Endothelial cell of umbilical vein (primary cell): ENCODE results near the gene TRANK1. TPM values are rescaled to one million over a fixed set of nuclear protein-coding genes. Genes with fewer than 3 reads are reported as not detected.
"Not testable (repeated sequence)": the region's sequence is repeated elsewhere in the genome, so short reads cannot be mapped to it uniquely, and the experiment has no call there.

Experiments used
- BruUV-seq: library from RNA; stranded (reverse); fragments of 400-500 nt; replicated peaks from 2 replicates; lab custom pipeline; 2021; lab: Mats Ljungman, UMichigan
- CTCF ChIA-PET: fragments of 300-600, 350-600 bp; sonication (Branson Sonifier 250); formaldehyde crosslinking; loops from one replicate; lab custom pipeline; 2021; ENCODE audit warnings: antibody characterized with exemption, inconsistent platforms; lab: Charles Lee
- POLR2A ChIA-PET: fragments of 300-600, 350-600 bp; sonication (Branson Sonifier 250); formaldehyde crosslinking; loops from one replicate; lab custom pipeline; 2021; ENCODE audit warnings: antibody characterized with exemption, inconsistent platforms; lab: Charles Lee
- DNase-seq: peaks from one replicate; pipeline ENCODE4 v3.0.0-alpha.2; 2011; ENCODE audit warnings: low read depth, low spot score
- FAIRE-seq: peaks from 2 replicates; lab custom pipeline; 2011; peaks lifted over from hg19 to GRCh38; lab: Jason Lieb, UNC
- H2AFZ ChIP-seq: 2 replicates; pipeline ENCODE4 v1.6.0; 2012; ENCODE audit warnings: low read depth, low read length, control low read depth, inconsistent platforms
- H3K27ac ChIP-seq: 2 replicates; pipeline ENCODE4 v1.5.1; 2011; ENCODE audit warnings: low read depth, mild to moderate bottlenecking, control low read depth, low read length, moderate library complexity; ENCODE audit not compliant: insufficient read depth
- H3K27me3 ChIP-seq, 2 experiments: 2 replicates each; pipeline versions ENCODE4 v1.6.0 to v1.6.1; 2011; ENCODE audit warnings: low read length in 2 of 2, mixed read lengths in 1 of 2; ENCODE audit not compliant: control insufficient read depth in 2 of 2, insufficient read depth in 2 of 2
- H3K36me3 ChIP-seq, 2 experiments: 2 replicates in 1 of 2; 3 replicates in 1 of 2; pipeline ENCODE4 v1.5.1; 2011; ENCODE audit warnings: low read length in 2 of 2, mild to moderate bottlenecking in 1 of 2, moderate library complexity in 1 of 2; ENCODE audit not compliant: control insufficient read depth in 2 of 2, insufficient read depth in 2 of 2; ENCODE audit errors: extremely low read depth in 1 of 2
- H3K4me1 ChIP-seq: 3 replicates; pipeline ENCODE4 v1.5.1; 2011; ENCODE audit warnings: mild to moderate bottlenecking, low read length; ENCODE audit not compliant: control insufficient read depth, insufficient read depth; ENCODE audit errors: extremely low read depth
- H3K4me2 ChIP-seq: 2 replicates; pipeline ENCODE4 v1.6.1; 2011; ENCODE audit warnings: low read length, control low read depth, mixed read lengths; ENCODE audit not compliant: insufficient read depth
- H3K4me3 ChIP-seq, 3 experiments: fragments of 200-600 bp in 1 of 3; sonication (generic), shearing (Covaris generic) in 1 of 3; replicated peaks in 1 of 3; 2 replicates each; pipeline ENCODE4 v1.5.1; 2011 to 2016; ENCODE audit warnings: control low read depth in 3 of 3, low read length in 3 of 3, mild to moderate bottlenecking in 2 of 3, inconsistent platforms in 1 of 3, low read depth in 1 of 3, moderate library complexity in 1 of 3; ENCODE audit not compliant: insufficient read depth in 1 of 3
- H3K79me2 ChIP-seq: 2 replicates; pipeline ENCODE4 v1.6.0; 2012; ENCODE audit warnings: low read length, inconsistent platforms; ENCODE audit not compliant: control insufficient read depth, insufficient read depth
- H3K9ac ChIP-seq: replicated peaks from 2 replicates; pipeline ENCODE3; 2011; ENCODE audit warnings: low read length, control low read depth; ENCODE audit not compliant: insufficient read depth; ENCODE audit errors: extremely low read depth
- H3K9me1 ChIP-seq: replicated peaks from 3 replicates; pipeline ENCODE4 v1.6.0; 2011; ENCODE audit warnings: mild to moderate bottlenecking, low read length; ENCODE audit not compliant: control insufficient read depth, insufficient read depth; ENCODE audit errors: extremely low read depth
- H3K9me3 ChIP-seq: replicated peaks from 2 replicates; pipeline ENCODE4 v1.5.1; 2012; ENCODE audit warnings: low read length, inconsistent platforms; ENCODE audit not compliant: control insufficient read depth, insufficient read depth
- H4K20me1 ChIP-seq: replicated peaks from 2 replicates; pipeline ENCODE3; 2011; ENCODE audit warnings: mild to moderate bottlenecking, low read length; ENCODE audit not compliant: control insufficient read depth, insufficient read depth; ENCODE audit errors: extremely low read depth
- GATA2 ChIP-seq: IDR thresholded peaks from 2 replicates; pipeline ENCODE4 v1.7.0; 2011; ENCODE audit warnings: low read depth, mild to moderate bottlenecking, moderate library complexity, mixed read lengths, low read length; ENCODE audit not compliant: insufficient read length, insufficient read depth
- MYC ChIP-seq: IDR thresholded peaks from one replicate; pipeline ENCODE4 v1.6.1; 2011; ENCODE audit warnings: mild to moderate bottlenecking, low read depth, low read length
- POLR2A ChIP-seq: IDR thresholded peaks from 2 replicates; pipeline ENCODE4 v1.6.1; 2012; ENCODE audit warnings: low read depth, mild to moderate bottlenecking, control low read depth, low read length
- dilution Hi-C: fragments of 300-500 bp; cut with MboI; formaldehyde crosslinking; loops from one replicate; pipeline ENCODE4 v1.15.0; 2019; ENCODE audit warnings: low sequenced_read_pairs; ENCODE audit not compliant: extremely low pct_ligation_motif_present
- intact Hi-C: fragments of 100-400 bp; cut with micrococcal nuclease; formaldehyde crosslinking; loops from one replicate; pipeline ENCODE4 v1.10.0; 2022
- polyA plus RNA-seq, 4 experiments: library from polyadenylated mRNA; depleted of rRNA in 3 of 4; stranded (reverse) in 3 of 4; unstranded in 1 of 4; fragments of >200 nt; gene quantifications; 2 replicates each; pipeline versions ENCODE4 v1.2.1 to v1.2.3, GENCODE V29; 2011 to 2012; ENCODE audit warnings: missing spikeins in 1 of 4
- total RNA-seq: library from RNA; stranded (reverse); gene quantifications from 2 replicates; pipeline ENCODE4 v1.2.3, GENCODE V29; 2021

The TRANK1 gene
- total and polyA plus RNA-seq, 2 donors (not counting 3 experiments of a cell fraction or from before 2014, with no cell fraction given), result 4.6 to 14.4 TPM

GRCh38 chr3:36964331-36964730 is 19.5 kb upstream of the TRANK1 start:
- ChIA-PET POLR2A (no interaction called here), CTCF (interaction anchor here (0.6 to 0.9 kb wide), 3 partner anchors 11 to 172 kb away, joined by 3 to 4 read pairs (median 3); no protein-coding TSS in a partner anchor)
- dilution Hi-C loops, result no loop called here
- Histone ChIP-seq H3K4me1 (no peaks in the 10 kb centered on the region), H2AFZ (no peak overlapping the region), H3K79me2 (no peaks in the 10 kb centered on the region), H3K27ac (no peak overlapping the region), H3K4me2 (no peak overlapping the region), H3K9me3 (no peaks in the 10 kb centered on the region), H4K20me1 (no peaks in the 10 kb centered on the region), H3K9me1 (no peaks in the 10 kb centered on the region), H3K4me3 (no peak overlapping the region), H3K9ac (no peak overlapping the region), H3K27me3 (no peaks in the 10 kb centered on the region), H3K36me3 (no peaks in the 10 kb centered on the region)
- BruUV-seq, result no TSS peak
- no peak for TF ChIP-seq MYC
- no peak for TF ChIP-seq POLR2A
- TF ChIP-seq GATA2, result no peak
- intact Hi-C loops, result no loop called here
- FAIRE-seq, result no peak
- DNase-seq, result no peak

- dilution Hi-C loops, H3K4me1 ChIP-seq, H3K79me2 ChIP-seq, H3K4me3 ChIP-seq, H2AFZ ChIP-seq, H3K27ac ChIP-seq, intact Hi-C loops, H3K36me3 ChIP-seq, H3K9me3 ChIP-seq, H3K27me3 ChIP-seq, H3K9ac ChIP-seq, CTCF ChIA-PET, POLR2A ChIA-PET, BruUV-seq, H4K20me1 ChIP-seq, H3K9me1 ChIP-seq, FAIRE-seq, H3K4me2 ChIP-seq, DNase-seq: not testable (repeated sequence)
Observed at GRCh38 chr3:36963008-36963407, 18.2 kb upstream of the TRANK1 start.
